ENCODE measurements around the gene PAM. TPM values are rescaled to one million over a fixed set of nuclear protein-coding genes. Genes with fewer than 3 reads are reported as not detected.

The PAM gene
- total RNA-seq, 1 experiment from 2014 or later: 60.3 TPM

- no peak for DNase-seq (ENCODE audit: unreplicated experiment)
- Mint-ChIP-seq H3K36me3 (ENCODE audit: insufficient read depth, unreplicated experiment) (no peaks in the 10 kb centered on the region), H3K4me3 (ENCODE audit: unreplicated experiment) (no peak overlapping the region), H3K9me3 (ENCODE audit: unreplicated experiment) (peaks cover 6% of the 10 kb centered on the region), H3K4me1 (ENCODE audit: insufficient read depth, unreplicated experiment) (peaks cover 22% of the 10 kb centered on the region), H3K27me3 (ENCODE audit: insufficient read depth, unreplicated experiment) (no peaks in the 10 kb centered on the region), H3K27ac (ENCODE audit: low read depth, unreplicated experiment) (no peak overlapping the region)
- POLR2A ChIA-PET: no interaction called here
- CTCF ChIA-PET: no interaction called here
- BruUV-seq (replicated peaks): no TSS peak
- TF ChIP-seq, protein P1, sequence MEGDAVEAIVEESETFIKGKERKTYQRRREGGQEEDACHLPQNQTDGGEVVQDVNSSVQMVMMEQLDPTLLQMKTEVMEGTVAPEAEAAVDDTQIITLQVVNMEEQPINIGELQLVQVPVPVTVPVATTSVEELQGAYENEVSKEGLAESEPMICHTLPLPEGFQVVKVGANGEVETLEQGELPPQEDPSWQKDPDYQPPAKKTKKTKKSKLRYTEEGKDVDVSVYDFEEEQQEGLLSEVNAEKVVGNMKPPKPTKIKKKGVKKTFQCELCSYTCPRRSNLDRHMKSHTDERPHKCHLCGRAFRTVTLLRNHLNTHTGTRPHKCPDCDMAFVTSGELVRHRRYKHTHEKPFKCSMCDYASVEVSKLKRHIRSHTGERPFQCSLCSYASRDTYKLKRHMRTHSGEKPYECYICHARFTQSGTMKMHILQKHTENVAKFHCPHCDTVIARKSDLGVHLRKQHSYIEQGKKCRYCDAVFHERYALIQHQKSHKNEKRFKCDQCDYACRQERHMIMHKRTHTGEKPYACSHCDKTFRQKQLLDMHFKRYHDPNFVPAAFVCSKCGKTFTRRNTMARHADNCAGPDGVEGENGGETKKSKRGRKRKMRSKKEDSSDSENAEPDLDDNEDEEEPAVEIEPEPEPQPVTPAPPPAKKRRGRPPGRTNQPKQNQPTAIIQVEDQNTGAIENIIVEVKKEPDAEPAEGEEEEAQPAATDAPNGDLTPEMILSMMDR (IDR thresholded peaks at IDR 0.05; ENCODE audit: unreplicated experiment): no peak
- intact Hi-C loops (cut with micrococcal nuclease): no loop called here
These were observed 41.3 kb upstream of the PAM start for GRCh38 chr5:102713682-102714231.

- POLR2A ChIA-PET: interaction anchor here (0.7 to 2.8 kb wide), 7 partner anchors 9 to 150 kb away, joined by 3 to 22 read pairs (median 3); partner anchors contain the start of gene PAM
- TF ChIP-seq, protein P1 (IDR thresholded peaks at IDR 0.05; ENCODE audit: unreplicated experiment): no peak
- no peaks in the 10 kb centered on the region for H3K36me3 Mint-ChIP-seq (ENCODE audit: insufficient read depth, unreplicated experiment)
- CTCF ChIA-PET: interaction anchor here (0.6 to 2.9 kb wide), 6 partner anchors 9 to 117 kb away, joined by 3 to 11 read pairs (median 4); no protein-coding TSS in a partner anchor
- H3K27ac Mint-ChIP-seq (ENCODE audit: low read depth, unreplicated experiment): peak overlapping the region; percentile 80
- H3K4me3 Mint-ChIP-seq (ENCODE audit: unreplicated experiment): no peak overlapping the region
- peaks cover 25% of the 10 kb centered on the region for H3K4me1 Mint-ChIP-seq (ENCODE audit: insufficient read depth, unreplicated experiment)
- DNase-seq (ENCODE audit: unreplicated experiment): peak; percentile 71
- BruUV-seq (replicated peaks): no TSS peak
- intact Hi-C loops (cut with micrococcal nuclease): loop anchor here (1.0 kb wide), 1 partner anchor 34 kb away; no protein-coding TSS in a partner anchor
- H3K9me3 Mint-ChIP-seq (ENCODE audit: unreplicated experiment): no peaks in the 10 kb centered on the region
- no peaks in the 10 kb centered on the region for H3K27me3 Mint-ChIP-seq (ENCODE audit: insufficient read depth, unreplicated experiment)
These were observed 39.9 kb upstream of the PAM start for GRCh38 chr5:102715082-102715807.

- H3K9me3 Mint-ChIP-seq (ENCODE audit: unreplicated experiment): no peaks in the 10 kb centered on the region
- DNase-seq (ENCODE audit: unreplicated experiment): no peak
- no peaks in the 10 kb centered on the region for H3K27me3 Mint-ChIP-seq (ENCODE audit: insufficient read depth, unreplicated experiment)
- POLR2A ChIA-PET: interaction anchor here (0.7 to 2.8 kb wide), 4 partner anchors 8 to 149 kb away, joined by 3 to 22 read pairs (median 4); partner anchors contain the start of gene PAM
- H3K36me3 Mint-ChIP-seq (ENCODE audit: insufficient read depth, unreplicated experiment): no peaks in the 10 kb centered on the region
- CTCF ChIA-PET: interaction anchor here (0.5 to 2.9 kb wide), 5 partner anchors 8 to 197 kb away, joined by 3 to 11 read pairs (median 3); no protein-coding TSS in a partner anchor
- intact Hi-C loops (cut with micrococcal nuclease): no loop called here
- H3K4me3 Mint-ChIP-seq (ENCODE audit: unreplicated experiment): no peak overlapping the region
- TF ChIP-seq, protein P1 (IDR thresholded peaks at IDR 0.05; ENCODE audit: unreplicated experiment): no peak
- H3K27ac Mint-ChIP-seq (ENCODE audit: low read depth, unreplicated experiment): peak overlapping the region; percentile 80
- no TSS peak for BruUV-seq (replicated peaks)
- H3K4me1 Mint-ChIP-seq (ENCODE audit: insufficient read depth, unreplicated experiment): peaks cover 25% of the 10 kb centered on the region
These were observed 39.1 kb upstream of the PAM start for GRCh38 chr5:102716017-102716416.

- H3K4me1 Mint-ChIP-seq (ENCODE audit: insufficient read depth, unreplicated experiment): peaks cover 40% of the 10 kb centered on the region
- H3K4me3 Mint-ChIP-seq (ENCODE audit: unreplicated experiment): peak overlapping the region; percentile 9
- peak overlapping the region; percentile 80 for H3K27ac Mint-ChIP-seq (ENCODE audit: low read depth, unreplicated experiment)
- CTCF ChIA-PET: no interaction called here
- peaks cover 9% of the 10 kb centered on the region for H3K9me3 Mint-ChIP-seq (ENCODE audit: unreplicated experiment)
- TF ChIP-seq, protein P1 (IDR thresholded peaks at IDR 0.05; ENCODE audit: unreplicated experiment): no peak
- intact Hi-C loops (cut with micrococcal nuclease): no loop called here
- BruUV-seq (replicated peaks): no TSS peak
- H3K27me3 Mint-ChIP-seq (ENCODE audit: insufficient read depth, unreplicated experiment): no peaks in the 10 kb centered on the region
- peak; percentile 50 for DNase-seq (ENCODE audit: unreplicated experiment)
- H3K36me3 Mint-ChIP-seq (ENCODE audit: insufficient read depth, unreplicated experiment): no peaks in the 10 kb centered on the region
- POLR2A ChIA-PET: interaction anchor here (0.6 to 1.8 kb wide), 3 partner anchors 37 to 401 kb away, joined by 3 to 14 read pairs (median 5); partner anchors contain the start of genes GIN1 and PAM
These were observed 36.3 kb upstream of the PAM start for GRCh38 chr5:102718819-102719218.
